GM12864 (cell line): ENCODE data around the gene ZNF319.

Experiments
- DNase-seq: peaks from one replicate; pipeline ENCODE4 v3.0.0-alpha.2; 2011; ENCODE audit warnings: low read depth
- H3K4me3 ChIP-seq: 2 replicates; pipeline ENCODE4 v1.5.1; 2011; ENCODE audit warnings: mild to moderate bottlenecking, low read depth, low read length, control low read depth
- CTCF ChIP-seq: IDR thresholded peaks from 2 replicates; pipeline ENCODE4 v1.5.1; 2011; ENCODE audit warnings: low read depth, mild to moderate bottlenecking, moderate library complexity, low read length, control low read depth, inconsistent platforms; ENCODE audit errors: missing control alignments

The ZNF319 gene

GRCh38 chr16:58000706-58001676 is 519 bp upstream of the ZNF319 start, which contains the start of gene USB1:
TSS of gene USB1 (plus strand) at chr16:58001407. CDS start at chr16:58001484, 77 bp downstream.
- DNase-seq = peak; percentile 59
- H3K4me3 ChIP-seq = peak within 1 kb of the TSS; percentile 67
- TF ChIP-seq CTCF = peak; percentile 68

- DNase-seq = no peak
- TF ChIP-seq CTCF = peak; percentile 7
- H3K4me3 ChIP-seq = peak overlapping the region; percentile 67
These were observed 1.0 kb downstream of the ZNF319 start for GRCh38 chr16:57999366-57999970.

GRCh38 chr16:57998992-57999365 is 1.5 kb downstream of the ZNF319 start:
- H3K4me3 ChIP-seq = no peak overlapping the region
- no peak for DNase-seq
- no peak for TF ChIP-seq CTCF

- no peak for DNase-seq
- no peak overlapping the region for H3K4me3 ChIP-seq
- no peak for TF ChIP-seq CTCF
These were observed 2.0 kb downstream of the ZNF319 start for GRCh38 chr16:57998486-57998885.

DNA sequence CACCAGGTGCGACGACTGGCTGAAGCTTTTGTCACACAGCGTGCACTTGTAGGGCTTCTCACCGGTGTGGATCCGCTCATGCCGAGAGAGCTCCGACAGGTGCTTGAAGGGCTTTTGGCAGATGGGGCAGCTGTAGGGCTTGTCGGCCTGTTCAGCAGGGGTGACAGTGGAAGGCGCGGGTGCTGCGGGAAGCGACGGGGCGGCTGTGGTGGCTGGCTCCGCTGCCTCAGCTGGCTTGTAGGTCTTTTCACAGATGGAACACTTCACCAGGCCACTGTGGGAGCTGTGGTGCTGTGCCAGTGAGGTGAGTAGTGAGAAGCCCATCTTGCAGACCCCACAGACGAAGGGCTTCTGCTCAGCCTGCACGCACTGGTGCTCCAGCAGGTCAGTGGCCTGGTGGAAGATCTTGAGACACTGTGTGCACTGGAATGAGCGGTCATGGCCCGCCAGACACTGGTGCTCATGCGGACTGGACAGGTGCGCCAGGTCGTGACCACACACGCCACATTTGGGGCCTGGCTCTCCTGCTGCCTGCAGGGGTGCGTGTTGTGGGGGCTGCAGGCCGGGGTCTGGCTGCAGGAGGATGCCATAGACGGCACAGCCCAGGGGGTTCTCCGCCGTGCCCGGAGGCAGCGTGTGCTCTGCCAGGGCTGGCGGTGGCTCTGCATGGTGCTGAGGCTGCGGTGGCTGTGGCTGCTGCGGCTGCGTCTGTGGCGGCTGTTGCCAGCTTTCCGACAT is 2.8 kb downstream of the ZNF319 start:
- H3K4me3 ChIP-seq = no peak overlapping the region
- no peak for DNase-seq
- TF ChIP-seq CTCF = no peak

- TF ChIP-seq CTCF = no peak
- no peak for DNase-seq
These were observed 3.3 kb downstream of the ZNF319 start for GRCh38 chr16:57997176-57997527.

More at GRCh38 chr16:57997176-57997527, 3.3 kb downstream of the ZNF319 start:
- no peak overlapping the region for H3K4me3 ChIP-seq
